GM18907 (cell line): ENCODE data around the gene PSMD8.
A peak's percentile ranks its signal among the peaks of the same experiment; 100 is the strongest.
"Not testable (repeated sequence)": the region's sequence is repeated elsewhere in the genome, so short reads cannot be mapped to it uniquely, and the experiment has no call there.

ENCODE experiments used
- ATAC-seq: cut with Tn5 transposase; IDR thresholded peaks from one replicate; pipeline ENCODE4 v1.9.1; 2021; ENCODE audit warnings: mild to moderate bottlenecking, moderate library complexity; ENCODE audit not compliant: unreplicated experiment

PSMD8 gene

DNA sequence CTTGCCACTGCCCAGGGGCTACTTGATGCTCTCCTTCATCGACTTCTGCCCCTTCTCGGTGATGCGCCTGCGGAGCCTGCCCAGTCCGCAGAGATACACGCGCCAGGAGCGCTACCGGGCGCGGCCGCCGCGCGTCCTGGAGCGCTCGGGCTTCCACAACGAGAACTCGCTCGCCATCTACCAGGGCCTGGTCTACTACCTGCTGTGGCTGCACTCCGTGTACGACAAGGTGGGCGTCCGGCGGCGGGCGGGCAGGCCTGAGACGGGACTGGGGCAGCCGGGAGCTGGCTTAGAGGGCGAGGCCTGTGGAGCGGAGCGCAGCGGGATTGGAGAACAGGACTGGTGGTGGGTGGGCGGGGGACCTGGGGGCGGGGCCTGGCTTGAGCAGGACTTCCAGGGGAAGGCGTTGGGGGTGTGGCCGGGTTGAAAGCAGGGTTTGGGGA lies 12.7 kb upstream of the PSMD8 start:
- peak; percentile 49 for ATAC-seq

DNA sequence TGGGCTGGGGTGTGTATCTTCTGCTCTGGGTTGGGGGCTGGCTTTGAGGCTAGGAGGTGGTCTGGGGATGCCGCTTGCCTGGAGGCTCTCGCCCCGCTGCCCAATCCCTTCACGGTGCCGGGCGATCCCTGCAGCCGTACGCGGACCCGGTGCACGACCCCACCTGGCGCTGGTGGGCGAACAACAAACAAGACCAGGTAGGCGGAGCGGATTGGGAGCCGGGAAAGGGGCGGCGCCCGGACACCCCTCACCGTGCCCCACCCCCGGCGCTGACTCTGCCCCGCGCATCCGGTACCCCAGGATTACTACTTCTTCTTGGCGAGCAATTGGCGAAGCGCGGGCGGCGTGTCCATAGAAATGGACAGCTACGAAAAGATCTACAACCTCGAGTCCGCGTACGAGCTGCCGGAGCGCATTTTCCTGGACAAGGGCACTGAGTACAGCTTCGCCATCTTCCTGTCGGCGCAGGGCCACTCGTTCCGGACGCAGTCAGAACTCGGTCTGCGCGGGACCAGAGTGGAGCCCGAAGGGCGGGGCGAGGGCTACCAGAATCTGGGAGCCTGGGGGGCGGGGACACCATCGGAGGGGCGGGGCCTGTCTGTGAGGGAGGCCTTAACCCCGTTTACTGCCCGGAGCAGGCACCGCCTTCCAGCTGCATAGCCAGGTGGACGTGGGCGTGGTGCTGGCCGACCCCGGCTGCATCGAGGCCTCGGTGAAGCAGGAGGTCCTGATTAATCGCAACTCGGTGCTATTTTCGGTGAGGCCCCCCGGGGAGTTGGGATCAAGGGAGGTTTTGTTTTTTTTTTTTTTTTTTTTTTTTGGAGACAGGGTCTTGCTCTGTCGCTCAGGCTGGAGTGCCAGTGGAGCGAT lies 12.1 kb upstream of the PSMD8 start:
- ATAC-seq = peak; percentile 47

DNA sequence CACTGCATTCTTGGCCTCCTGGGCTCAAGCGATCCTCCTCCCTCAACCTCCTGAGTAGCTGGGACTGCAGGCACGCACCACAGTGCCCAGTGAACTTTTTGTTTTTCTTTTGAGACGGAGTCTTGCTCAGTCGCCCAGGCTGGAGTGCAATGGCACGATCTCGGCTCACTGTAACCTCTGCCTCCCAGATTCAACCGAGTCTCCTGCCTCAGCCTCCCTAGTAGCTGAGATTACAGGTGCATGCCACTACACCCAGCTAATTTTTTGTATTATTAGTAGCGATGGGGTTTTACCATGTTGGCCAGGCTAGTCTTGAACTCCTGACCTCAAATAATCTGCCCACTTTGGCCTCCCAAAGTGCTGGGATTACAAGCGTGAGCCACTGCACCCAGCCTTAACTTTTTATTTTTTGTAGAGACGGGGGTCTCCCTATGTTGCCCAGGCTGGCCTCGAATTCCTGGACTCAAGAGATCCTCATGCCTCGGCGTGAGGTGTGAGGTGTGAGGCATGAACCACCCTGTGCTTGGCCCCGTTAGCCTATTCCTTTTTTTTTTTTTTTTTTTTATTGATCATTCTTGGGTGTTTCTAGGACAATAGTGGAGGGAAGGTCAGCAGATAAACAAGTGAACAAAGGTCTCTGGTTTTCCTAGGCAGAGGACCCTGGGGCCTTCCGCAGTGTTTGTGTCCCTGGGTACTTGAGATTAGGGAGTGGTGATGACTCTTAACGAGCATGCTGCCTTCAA lies 11.3 kb upstream of the PSMD8 start:
- ATAC-seq = not testable (repeated sequence)

DNA sequence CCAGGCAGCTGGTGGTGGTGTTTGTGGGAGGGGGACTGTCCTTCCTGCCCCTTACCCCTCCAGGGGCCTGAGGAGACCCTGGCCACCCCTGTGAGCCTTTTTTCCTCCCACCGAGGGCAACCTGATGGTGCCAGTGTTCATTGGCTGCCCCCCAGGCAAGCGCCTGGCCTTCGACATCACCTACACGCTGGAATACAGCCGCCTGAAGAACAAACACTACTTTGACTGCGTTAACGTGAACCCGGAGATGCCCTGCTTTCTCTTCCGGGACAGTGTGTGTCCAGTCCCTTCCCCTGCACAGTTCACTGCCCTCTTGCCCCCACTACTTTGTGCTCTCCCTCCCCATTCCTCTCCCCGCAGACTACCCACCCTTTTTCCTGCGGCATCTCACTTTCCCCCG lies 7.3 kb upstream of the PSMD8 start:
- no peak for ATAC-seq

DNA sequence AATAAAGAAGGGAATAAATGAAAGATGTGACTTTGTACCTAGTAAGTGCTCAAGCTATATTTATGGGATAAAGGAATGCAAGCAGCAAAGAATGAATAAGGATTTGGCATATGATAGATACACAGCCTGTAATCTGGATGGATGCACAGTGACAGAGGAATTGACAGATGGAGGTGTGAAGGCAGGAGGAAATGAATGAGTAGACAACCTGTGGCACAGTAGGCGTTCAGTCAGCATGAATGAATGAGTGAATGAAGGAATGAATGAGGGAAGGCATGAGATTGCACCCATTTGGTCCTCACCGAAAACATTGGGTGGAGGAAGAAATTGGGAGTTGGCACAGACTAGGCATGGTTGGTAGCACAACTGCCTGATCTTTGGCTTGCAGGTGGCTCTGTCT lies 4.8 kb upstream of the PSMD8 start:
- ATAC-seq = no peak

DNA sequence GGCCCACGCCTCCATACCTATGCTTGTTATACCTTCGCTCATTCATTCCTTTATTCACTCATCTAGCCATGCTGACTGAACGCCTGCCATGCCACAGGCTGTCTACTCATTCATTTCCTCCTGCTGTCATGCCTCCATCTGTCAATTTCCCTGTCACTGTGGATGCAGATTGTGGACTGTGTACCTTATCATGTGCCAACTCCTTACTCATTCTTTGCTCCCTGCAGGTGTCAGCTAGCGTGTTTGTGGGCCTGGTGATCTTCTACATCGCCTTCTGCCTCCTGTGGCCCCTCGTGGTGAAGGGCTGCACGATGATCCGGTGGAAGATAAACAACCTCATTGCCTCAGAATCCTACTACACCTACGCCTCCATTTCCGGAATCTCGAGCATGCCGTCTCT lies 4.1 kb upstream of the PSMD8 start:
- ATAC-seq = no peak

DNA sequence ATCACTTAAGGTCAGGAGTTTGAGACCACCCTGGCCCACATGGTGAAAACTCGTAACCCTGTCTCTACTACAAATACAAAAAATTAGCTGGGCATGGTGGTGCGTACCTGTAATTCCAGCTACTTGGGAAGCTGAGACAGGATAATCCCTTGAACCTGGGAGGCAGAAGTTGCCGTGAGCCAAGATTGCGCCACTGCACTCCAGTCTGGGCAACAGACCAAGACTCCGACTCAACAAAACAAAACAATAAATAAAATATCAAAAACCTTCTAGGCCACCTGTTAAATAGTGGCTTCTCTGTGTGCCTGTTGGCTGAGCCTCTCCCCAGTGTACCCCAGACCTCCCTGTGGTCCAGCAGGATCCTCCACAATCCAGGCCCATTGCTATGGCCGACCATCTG lies 3.3 kb upstream of the PSMD8 start:
- ATAC-seq = no peak

DNA sequence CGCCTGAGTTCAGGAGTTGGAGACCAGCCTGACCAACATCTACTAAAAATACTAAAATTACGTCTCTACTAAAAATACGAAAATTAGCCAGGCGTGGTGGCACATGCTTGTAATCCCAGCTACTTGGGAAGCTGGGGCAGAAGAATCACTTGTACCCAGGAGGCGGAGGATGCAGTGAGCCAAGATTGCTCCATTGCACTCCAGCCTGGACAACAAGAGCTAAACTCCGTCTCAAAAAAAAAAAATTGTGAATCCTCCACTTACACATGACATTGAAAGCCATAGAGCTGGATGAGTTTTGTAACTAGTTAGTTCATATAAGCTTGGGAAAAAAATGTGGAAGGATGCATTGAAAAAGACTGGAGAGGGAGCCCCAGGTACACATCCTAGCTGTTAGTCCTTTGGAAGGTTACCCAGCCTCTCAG lies 452 bp upstream of the PSMD8 start:
- no peak for ATAC-seq

DNA sequence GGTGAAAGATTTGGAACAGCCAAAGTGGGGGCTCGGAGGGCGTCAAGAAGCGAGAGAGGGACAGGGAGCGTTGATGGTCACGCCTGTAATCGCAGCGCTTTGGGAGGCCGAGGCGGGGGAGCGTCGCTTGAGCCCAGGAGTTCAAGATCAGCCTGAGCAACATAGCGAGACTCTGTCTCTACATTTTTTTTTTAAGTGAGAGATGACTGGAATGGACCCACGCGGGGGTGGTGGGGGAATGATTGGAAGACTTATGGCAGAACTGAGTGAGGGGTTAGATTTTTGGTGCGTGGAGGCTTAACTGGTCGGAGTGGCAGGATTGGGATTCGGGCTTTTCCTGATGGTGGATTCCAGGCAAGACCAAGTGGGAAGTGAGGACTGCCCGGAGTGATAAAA lies 725 bp downstream of the PSMD8 start:
- ATAC-seq = peak; percentile 10

DNA sequence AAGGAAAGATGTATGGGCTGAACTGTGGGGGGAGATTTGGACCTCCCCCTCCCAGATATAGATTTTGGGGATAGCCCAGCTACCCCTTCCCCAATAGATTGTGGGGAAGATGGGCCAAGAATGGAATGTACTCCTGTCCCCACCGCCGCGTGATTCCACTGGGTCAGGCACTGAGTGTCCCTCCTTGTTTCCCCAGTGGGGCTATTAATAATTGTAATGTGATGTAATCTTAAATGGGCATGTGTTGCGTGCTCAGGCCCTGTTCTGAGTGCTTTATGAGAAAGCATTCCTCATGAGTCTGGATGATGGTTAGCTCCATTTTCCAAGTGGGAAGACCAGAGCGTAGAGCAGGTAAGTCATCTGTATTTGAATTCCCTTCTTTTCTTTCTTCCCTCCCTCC lies 1.4 kb downstream of the PSMD8 start:
- no peak for ATAC-seq

DNA sequence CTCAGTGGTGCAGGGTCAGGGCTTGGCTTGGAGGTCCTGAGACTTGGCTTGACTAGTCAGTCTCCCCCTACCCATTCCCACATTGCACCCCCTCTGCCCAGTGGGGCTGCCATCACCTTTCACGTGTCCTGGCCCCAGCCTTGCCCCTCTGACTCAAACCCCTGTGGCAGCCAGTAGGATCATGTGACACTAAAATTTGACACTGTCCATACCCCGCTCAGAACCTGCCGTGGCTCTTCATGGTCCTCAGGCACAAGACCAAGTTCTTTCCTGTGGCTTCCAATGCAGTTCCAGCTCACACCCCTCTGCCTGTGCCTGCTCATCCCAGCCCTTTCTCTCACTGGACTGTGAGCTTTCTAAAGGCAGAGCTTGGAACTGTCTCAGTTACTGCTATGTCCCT lies 2.2 kb downstream of the PSMD8 start:
- ATAC-seq = no peak

DNA sequence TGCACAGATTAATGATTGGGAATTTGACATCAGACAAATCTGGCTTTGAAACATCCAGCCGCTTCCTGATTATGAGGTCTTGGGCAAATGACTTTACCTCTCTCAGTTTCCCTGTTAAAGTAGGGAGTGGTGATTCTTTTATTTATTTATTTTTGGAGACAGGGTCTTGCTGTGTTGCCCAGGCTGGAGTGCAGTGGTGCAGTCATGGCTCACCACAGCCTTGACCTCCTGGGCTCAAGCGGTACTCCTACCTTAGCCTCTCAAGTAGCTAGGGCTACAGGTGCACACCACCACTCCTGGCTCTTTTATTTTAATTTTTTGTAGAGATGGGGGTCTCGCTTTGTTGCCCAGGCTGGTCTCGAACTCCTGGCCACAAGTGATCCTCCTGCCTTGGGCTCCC lies 2.7 kb downstream of the PSMD8 start:
- ATAC-seq = no peak

DNA sequence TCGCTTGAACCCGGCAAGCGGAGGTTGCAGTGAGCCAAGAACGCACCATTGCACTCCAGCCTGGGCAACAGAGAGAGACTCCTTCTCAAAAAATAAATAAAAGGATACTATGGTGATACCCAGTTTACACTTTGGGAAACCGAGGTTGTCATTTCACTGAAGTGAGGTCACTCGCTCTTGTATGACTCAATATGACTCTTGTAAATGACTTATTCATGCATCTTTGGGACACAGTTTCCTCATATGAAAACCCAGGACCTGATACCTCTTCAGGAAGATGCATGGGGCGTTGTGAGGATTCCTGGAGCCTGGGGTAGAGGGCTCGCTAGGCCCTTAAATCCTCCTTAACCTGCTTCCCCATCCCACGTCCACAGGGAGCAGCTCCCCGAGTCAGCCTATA lies 4.5 kb downstream of the PSMD8 start:
- ATAC-seq = no peak

DNA sequence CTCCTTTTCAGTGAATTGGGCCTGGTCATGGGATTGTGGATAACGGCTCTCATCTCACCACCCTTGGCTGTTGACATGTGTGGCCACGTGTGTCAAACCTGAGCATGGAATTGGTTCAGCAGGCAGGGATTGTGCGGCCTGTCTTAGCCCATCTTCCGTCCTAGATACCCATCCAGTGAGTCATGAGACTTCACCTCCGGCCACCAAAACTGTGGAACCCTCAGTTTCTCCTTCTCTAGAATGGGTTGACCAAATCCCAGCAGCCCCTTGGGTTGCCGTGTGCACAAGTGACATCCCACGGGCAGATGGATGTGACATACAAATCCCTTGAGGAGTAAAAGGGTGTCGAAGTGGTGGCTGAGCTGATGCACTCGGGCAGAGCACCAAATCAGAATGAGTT lies 6.8 kb downstream of the PSMD8 start:
- no peak for ATAC-seq

DNA sequence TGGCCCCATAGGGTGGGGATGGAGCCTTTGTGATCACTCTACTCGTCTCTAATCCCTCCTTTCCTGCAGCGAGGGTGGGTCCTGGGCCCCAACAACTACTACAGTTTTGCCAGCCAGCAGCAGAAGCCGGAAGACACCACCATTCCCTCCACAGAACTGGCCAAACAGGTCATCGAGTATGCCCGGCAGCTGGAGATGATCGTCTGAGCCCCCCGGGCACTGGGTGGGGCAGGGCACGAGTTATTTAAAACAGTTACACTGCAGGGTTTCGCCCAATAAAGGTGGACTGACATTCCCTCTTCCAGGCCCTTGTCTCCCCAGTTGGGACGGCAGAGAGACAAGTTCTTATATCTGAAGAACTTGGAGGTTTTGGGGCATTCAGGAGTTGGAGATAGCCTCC lies 8.8 kb downstream of the PSMD8 start:
- ATAC-seq = no peak

DNA sequence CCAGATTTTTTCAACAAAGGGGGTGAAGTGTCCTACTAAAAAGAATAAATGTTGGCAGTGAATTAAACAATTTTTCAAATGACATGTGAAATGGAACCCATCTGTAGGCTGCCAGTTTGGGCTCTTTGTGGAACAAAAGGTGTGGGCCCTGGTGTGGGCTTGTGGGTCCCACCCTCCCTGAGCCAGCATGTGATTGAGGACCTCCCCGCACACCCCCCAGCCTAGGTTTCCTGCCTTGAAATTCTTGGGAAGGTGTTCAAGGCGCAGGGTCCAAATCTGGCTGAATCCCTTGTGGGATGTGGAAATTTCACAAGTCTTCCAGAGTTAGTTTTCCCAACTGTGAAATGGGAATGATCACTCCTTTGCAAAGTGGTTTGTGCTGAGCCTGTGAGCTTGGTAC lies 9.4 kb downstream of the PSMD8 start:
- ATAC-seq = no peak

DNA sequence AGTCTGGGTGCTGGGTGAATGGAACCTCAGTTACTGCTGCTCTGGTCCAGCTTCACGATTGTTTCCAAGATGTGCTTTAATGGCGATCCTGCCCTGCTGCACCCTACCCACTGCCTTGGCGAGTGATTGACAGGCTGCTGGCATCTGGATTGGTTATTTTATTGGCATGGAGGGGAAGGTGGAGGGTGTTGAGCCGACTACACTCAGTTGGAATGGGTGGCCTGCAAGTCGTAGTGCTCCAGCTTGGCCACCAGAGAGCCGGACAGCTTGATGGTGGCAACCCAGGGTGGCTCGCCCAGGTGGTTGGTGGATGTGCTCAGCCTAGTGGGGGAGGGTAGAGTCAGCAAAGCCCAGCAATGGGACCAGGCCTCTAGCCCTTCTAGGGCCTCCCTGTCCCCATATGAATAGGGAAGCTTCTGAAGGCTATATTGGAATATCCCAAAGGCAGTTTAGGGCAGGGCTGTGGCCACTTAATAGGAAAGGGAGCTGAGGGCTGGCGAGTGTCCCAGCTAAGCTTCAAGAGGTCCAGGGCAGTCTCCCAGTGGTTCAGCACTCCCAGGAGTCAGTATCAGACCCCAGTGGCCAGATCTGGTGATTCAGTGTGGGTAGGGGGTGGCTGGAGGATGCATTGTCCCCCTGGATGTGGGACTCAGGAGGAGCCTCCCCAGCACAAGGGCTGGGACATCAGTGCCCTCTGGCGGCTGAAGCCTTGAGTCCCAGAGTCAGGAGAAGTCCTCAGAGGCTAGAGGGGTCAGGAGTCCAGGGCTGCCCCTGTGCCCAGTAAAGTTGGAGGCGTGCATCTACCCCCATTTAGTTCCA lies 10.0 kb downstream of the PSMD8 start:
- ATAC-seq = no peak

DNA sequence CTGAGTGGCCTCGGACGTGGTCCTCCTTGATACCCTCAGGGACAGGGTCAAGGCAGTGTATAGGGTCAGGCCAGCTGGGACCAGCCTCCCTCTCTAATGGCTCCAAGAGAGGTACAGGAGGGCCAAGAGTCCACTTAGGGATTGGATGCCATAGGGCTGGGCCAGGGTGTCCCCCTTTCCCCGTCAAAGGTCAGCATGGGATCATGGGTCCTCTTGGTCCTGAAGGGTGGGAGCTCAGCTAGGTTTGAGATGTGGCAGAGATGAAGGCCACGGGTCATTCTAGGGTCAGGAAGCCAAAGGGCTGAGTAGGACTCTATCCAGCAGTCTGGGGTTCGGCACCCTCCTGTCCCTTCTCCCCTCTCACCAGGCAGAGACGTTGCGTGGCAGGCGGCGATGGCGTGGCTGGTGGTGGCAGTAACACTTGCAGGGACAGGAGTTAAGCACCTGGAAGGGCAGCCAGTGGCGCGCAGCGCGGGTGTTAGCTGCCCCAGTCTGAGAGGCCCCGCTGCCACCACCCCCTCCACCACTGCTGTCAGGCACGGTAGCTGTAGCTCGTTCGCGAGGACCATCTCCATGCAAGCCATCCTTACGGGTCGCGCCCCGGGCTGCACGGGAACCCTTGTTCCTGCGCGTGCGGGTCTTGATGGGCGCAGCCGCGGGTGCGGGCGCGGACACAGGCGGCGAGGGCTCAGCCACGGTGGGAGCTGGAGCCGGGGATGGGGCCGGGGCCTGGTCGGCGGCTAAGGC lies 10.9 kb downstream of the PSMD8 start:
- ATAC-seq = no peak

DNA sequence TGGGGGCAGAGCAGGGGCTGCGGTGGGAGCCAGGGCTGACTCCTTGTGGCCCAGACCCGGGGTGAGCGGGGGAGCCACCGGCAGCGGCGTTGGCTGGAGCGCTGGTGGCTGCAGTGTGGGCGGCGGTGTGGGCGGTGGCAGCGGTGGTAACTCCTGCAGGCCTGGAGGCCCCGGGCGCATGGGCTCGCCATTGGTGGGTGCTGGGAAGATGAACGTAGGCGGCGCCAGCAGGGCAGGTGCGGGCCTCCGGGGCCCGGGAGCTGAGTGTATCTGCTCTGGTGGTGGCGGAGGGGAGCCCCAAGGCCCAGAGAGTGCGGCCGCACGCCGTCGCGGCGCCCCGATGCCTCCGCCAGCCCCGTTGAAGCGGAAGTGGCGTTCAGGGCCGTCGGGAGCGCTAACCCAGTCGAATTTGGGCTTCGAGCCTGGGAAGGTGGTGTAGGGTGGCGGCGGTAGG lies 11.5 kb downstream of the PSMD8 start:
- ATAC-seq = no peak

DNA sequence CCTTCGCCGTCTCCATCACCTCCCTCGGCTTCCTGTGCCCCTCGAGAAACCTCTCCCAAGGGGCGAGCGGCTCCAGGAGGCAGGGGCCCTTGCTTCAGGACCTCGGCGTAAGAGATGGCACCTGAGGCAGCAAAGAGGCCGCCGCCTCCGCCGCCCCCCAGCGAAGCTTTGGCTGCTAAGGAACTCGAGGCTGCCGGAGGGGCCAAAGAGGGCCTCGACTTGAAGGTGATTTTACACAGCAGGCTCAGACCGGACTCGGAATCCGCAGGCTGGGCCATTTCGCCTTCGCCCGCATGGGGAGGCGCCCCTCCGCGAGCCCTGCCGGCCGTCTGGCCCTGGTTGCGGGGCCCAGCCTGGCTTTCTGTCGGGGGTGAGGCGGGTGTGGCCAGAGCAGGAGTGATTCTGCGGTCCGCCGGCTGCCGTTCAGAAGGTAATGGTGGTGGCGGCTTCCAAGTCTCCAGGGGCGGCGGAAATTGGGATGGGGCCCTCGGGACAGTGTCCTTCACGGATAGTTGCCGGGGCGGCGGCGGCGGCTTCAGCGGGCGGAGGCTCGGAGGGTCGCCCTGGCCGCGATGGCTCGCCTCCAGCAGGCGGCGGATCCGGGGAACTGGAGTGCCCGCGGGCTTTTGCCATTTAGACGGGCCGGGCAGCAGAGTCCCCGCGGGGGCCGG lies 12.1 kb downstream of the PSMD8 start:
- no peak for ATAC-seq
